Liver (tissue), 9 donors: Measurements from ENCODE around the gene TDRD7. TPM values are rescaled to one million over a fixed set of nuclear protein-coding genes. Genes with fewer than 3 reads are reported as not detected.
A peak's percentile ranks its signal among the peaks of the same experiment; 100 is the strongest.

ENCODE experiments used
- DNase-seq: peaks from one replicate; pipeline ENCODE4 v3.0.0-alpha.2; 2017; ENCODE audit warnings: low spot score
- H3K27ac ChIP-seq, 2 donors: one replicate each; pipeline ENCODE4 v1.7.0; 2013; ENCODE audit warnings: inconsistent platforms in 2 of 2, low read length in 2 of 2, control low read depth in 1 of 2, low read depth in 1 of 2, mild to moderate bottlenecking in 1 of 2
- H3K27me3 ChIP-seq, 4 donors: one replicate each; pipeline versions ENCODE4 v1.6.1 to v1.7.0; 2013; ENCODE audit warnings: low read length in 3 of 4, inconsistent platforms in 1 of 4, mild to moderate bottlenecking in 1 of 4, moderate library complexity in 1 of 4; ENCODE audit not compliant: control insufficient read depth in 4 of 4, insufficient read depth in 4 of 4
- H3K36me3 ChIP-seq, 4 donors: one replicate each; pipeline versions ENCODE4 v1.6.1 to v1.7.0; 2013; ENCODE audit warnings: low read length in 3 of 4, mild to moderate bottlenecking in 3 of 4, low read depth in 1 of 4, moderate library complexity in 1 of 4; ENCODE audit not compliant: control insufficient read depth in 4 of 4, insufficient read depth in 3 of 4
- H3K4me1 ChIP-seq, 4 donors: one replicate each; pipeline versions ENCODE4 v1.6.1 to v1.7.0; 2013; ENCODE audit warnings: low read length in 3 of 4, mild to moderate bottlenecking in 3 of 4, moderate library complexity in 1 of 4; ENCODE audit not compliant: control insufficient read depth in 4 of 4, insufficient read depth in 4 of 4
- H3K4me3 ChIP-seq, 3 donors: one replicate each; pipeline versions ENCODE4 v1.6.1 to v1.7.0; 2013; ENCODE audit warnings: low read length in 3 of 3, control low read depth in 1 of 3, low read depth in 1 of 3, mild to moderate bottlenecking in 1 of 3
- H3K9ac ChIP-seq, 2 donors: one replicate each; pipeline ENCODE4 v1.7.0; 2013; ENCODE audit warnings: low read length in 2 of 2, mild to moderate bottlenecking in 2 of 2, moderate library complexity in 2 of 2, control low read depth in 1 of 2, low read depth in 1 of 2
- H3K9me3 ChIP-seq, 4 donors: one replicate each; pipeline versions ENCODE4 v1.6.1 to v1.7.0; 2013; ENCODE audit warnings: low read length in 3 of 4; ENCODE audit not compliant: control insufficient read depth in 4 of 4
- FOXA1 ChIP-seq: IDR thresholded peaks from 2 replicates; pipeline ENCODE4 v1.6.1; 2016; ENCODE audit warnings: antibody characterized with exemption
- FOXA2 ChIP-seq: IDR thresholded peaks from 2 replicates; pipeline ENCODE4 v1.6.1; 2016; ENCODE audit warnings: antibody characterized with exemption
- GABPA ChIP-seq, 2 donors: IDR thresholded peaks in 1 of 2; conservative IDR thresholded peaks in 1 of 2; 2 replicates each; pipeline ENCODE4 v1.6.1; 2016; ENCODE audit warnings: antibody characterized with exemption in 2 of 2, mild to moderate bottlenecking in 1 of 2, moderate library complexity in 1 of 2
- HNF4G ChIP-seq: IDR thresholded peaks from 2 replicates; pipeline ENCODE4 v1.6.1; 2016; ENCODE audit warnings: antibody characterized with exemption
- JUND ChIP-seq, 2 donors: IDR thresholded peaks; 2 replicates each; pipeline ENCODE4 v1.6.1; 2016; ENCODE audit warnings: antibody characterized with exemption in 2 of 2
- TAF1 ChIP-seq: conservative IDR thresholded peaks from 2 replicates; pipeline ENCODE4 v1.6.1; 2016; ENCODE audit warnings: antibody characterized with exemption, mild to moderate bottlenecking
- YY1 ChIP-seq: IDR thresholded peaks from 2 replicates; pipeline ENCODE4 v1.6.1; 2016; ENCODE audit warnings: antibody characterized with exemption, mild to moderate bottlenecking
- WGBS: extraction: QIAGEN DNeasy Blood & Tissue Kit; methylation state at CpG from one replicate; pipeline ENCODE4 v1.1.7; 2013; 5-methylcytosine and 5-hydroxymethylcytosine counted together
- polyA plus RNA-seq, 2 donors: library from polyadenylated mRNA; stranded (reverse) in 1 of 2; unstranded in 1 of 2; fragments of 200-250 nt in 1 of 2; fragments of >200 nt in 1 of 2; fragmentation: Nextera tagmentation in 1 of 2; extraction: Ambion mirVana in 1 of 2; gene quantifications; one replicate each; pipeline versions ENCODE4 v1.2.1 to v1.2.3, GENCODE V29; 2013 to 2015
- total RNA-seq, 2 donors: library from RNA; depleted of rRNA; stranded (reverse); fragments of >200 nt; gene quantifications; one replicate each; pipeline ENCODE4 v1.2.3, GENCODE V29; 2014
- TF ChIP-seq, protein P1 (sequence below): IDR thresholded peaks from 2 replicates; pipeline ENCODE4 v1.6.1; 2016; ENCODE audit warnings: antibody characterized with exemption
- TF ChIP-seq, protein P2 (sequence below): IDR thresholded peaks from 2 replicates; pipeline ENCODE4 v1.6.1; 2016; ENCODE audit warnings: antibody characterized with exemption
- TF ChIP-seq, protein P3 (sequence below): IDR thresholded peaks from 2 replicates; pipeline ENCODE4 v1.6.1; 2016; ENCODE audit warnings: antibody characterized with exemption
- TF ChIP-seq, protein P4 (sequence below): fragments of 150-350 bp; IDR thresholded peaks from 2 replicates; pipeline ENCODE4 v1.5.1; 2017; ENCODE audit warnings: improper control_type of control experiment, low read depth, low read length; ENCODE audit not compliant: missing input control
- TF ChIP-seq, protein P5 (sequence below): IDR thresholded peaks from 2 replicates; pipeline ENCODE4 v1.6.1; 2016; ENCODE audit warnings: antibody characterized with exemption, mild to moderate bottlenecking
- donor health status: healthy.
- donor health status: healthy.
- donor health status: healthy.
- donor health status: healthy.
- donor health status: healthy.

Gene TDRD7
- total and polyA plus RNA-seq, 4 donors: 3.6 to 6.9 (median 5.4) TPM

DNA sequence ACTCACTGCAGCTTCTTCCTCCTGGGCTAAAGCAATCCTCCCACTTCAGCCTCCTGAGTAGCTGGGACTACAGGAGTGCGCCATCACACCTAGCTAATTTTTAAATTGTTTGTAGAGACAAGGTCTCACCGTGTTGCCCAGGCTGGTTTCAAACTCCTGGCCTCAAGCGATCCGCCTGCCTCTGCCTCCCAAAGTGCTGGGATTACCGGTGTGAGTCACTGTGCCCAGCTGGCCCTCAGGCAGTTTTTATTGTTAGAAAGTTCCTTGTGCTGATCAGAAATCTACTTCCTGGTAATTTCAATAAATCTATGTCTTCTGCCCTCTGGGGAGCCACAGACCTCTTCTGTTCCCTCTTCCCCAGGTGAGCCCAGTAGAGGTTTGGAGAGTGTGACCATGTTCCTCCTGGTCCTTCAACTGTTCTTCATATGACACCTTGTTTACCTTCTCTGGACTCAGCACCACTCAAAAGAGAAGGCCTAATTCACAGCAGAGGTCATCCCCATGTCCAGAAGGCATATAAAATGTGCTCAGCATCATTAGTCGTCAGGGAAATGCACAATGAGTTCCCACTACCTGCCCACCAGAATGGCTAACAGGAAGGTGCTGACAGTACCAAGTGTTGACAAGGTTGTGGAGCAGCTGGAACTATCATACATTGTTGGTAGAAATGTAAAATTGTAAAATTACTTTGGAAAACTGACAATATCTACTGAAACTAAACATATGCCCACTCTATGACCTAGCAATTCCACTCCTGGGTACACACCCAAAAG lies 99.9 kb downstream of the TDRD7 start:
- Histone ChIP-seq H3K4me3 (no peak overlapping the region), H3K36me3 (no peaks in the 10 kb centered on the region), H3K4me1 (no peaks in the 10 kb centered on the region), H3K27me3 (no peaks in the 10 kb centered on the region), H3K9me3 (no peaks in the 10 kb centered on the region), H3K27ac (no peak overlapping the region), H3K9ac (no peak overlapping the region)
- peak; percentile 14 for DNase-seq
- 90% methylated on average over 6 of the region's 6 CpGs for WGBS
- TF ChIP-seq, protein P1, sequence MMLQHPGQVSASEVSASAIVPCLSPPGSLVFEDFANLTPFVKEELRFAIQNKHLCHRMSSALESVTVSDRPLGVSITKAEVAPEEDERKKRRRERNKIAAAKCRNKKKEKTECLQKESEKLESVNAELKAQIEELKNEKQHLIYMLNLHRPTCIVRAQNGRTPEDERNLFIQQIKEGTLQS: no peak
- TF ChIP-seq TAF1 (no peak), YY1 (no peak), JUND (IDR thresholded peaks at IDR 0.05) (no peak), FOXA1 (no peak), FOXA2 (no peak), GABPA (IDR thresholded peaks at IDR 0.05 in 1 of 2, conservative IDR thresholded peaks at IDR 0.05 in 1 of 2) (no peak), HNF4G (no peak)
- TF ChIP-seq, protein P2, sequence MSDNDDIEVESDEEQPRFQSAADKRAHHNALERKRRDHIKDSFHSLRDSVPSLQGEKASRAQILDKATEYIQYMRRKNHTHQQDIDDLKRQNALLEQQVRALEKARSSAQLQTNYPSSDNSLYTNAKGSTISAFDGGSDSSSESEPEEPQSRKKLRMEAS: no peak
- TF ChIP-seq, protein P3, sequence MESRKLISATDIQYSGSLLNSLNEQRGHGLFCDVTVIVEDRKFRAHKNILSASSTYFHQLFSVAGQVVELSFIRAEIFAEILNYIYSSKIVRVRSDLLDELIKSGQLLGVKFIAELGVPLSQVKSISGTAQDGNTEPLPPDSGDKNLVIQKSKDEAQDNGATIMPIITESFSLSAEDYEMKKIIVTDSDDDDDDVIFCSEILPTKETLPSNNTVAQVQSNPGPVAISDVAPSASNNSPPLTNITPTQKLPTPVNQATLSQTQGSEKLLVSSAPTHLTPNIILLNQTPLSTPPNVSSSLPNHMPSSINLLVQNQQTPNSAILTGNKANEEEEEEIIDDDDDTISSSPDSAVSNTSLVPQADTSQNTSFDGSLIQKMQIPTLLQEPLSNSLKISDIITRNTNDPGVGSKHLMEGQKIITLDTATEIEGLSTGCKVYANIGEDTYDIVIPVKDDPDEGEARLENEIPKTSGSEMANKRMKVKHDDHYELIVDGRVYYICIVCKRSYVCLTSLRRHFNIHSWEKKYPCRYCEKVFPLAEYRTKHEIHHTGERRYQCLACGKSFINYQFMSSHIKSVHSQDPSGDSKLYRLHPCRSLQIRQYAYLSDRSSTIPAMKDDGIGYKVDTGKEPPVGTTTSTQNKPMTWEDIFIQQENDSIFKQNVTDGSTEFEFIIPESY: no peak
- TF ChIP-seq, protein P4, sequence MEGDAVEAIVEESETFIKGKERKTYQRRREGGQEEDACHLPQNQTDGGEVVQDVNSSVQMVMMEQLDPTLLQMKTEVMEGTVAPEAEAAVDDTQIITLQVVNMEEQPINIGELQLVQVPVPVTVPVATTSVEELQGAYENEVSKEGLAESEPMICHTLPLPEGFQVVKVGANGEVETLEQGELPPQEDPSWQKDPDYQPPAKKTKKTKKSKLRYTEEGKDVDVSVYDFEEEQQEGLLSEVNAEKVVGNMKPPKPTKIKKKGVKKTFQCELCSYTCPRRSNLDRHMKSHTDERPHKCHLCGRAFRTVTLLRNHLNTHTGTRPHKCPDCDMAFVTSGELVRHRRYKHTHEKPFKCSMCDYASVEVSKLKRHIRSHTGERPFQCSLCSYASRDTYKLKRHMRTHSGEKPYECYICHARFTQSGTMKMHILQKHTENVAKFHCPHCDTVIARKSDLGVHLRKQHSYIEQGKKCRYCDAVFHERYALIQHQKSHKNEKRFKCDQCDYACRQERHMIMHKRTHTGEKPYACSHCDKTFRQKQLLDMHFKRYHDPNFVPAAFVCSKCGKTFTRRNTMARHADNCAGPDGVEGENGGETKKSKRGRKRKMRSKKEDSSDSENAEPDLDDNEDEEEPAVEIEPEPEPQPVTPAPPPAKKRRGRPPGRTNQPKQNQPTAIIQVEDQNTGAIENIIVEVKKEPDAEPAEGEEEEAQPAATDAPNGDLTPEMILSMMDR: no peak
- TF ChIP-seq, protein P5, sequence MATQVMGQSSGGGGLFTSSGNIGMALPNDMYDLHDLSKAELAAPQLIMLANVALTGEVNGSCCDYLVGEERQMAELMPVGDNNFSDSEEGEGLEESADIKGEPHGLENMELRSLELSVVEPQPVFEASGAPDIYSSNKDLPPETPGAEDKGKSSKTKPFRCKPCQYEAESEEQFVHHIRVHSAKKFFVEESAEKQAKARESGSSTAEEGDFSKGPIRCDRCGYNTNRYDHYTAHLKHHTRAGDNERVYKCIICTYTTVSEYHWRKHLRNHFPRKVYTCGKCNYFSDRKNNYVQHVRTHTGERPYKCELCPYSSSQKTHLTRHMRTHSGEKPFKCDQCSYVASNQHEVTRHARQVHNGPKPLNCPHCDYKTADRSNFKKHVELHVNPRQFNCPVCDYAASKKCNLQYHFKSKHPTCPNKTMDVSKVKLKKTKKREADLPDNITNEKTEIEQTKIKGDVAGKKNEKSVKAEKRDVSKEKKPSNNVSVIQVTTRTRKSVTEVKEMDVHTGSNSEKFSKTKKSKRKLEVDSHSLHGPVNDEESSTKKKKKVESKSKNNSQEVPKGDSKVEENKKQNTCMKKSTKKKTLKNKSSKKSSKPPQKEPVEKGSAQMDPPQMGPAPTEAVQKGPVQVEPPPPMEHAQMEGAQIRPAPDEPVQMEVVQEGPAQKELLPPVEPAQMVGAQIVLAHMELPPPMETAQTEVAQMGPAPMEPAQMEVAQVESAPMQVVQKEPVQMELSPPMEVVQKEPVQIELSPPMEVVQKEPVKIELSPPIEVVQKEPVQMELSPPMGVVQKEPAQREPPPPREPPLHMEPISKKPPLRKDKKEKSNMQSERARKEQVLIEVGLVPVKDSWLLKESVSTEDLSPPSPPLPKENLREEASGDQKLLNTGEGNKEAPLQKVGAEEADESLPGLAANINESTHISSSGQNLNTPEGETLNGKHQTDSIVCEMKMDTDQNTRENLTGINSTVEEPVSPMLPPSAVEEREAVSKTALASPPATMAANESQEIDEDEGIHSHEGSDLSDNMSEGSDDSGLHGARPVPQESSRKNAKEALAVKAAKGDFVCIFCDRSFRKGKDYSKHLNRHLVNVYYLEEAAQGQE: no peak

DNA sequence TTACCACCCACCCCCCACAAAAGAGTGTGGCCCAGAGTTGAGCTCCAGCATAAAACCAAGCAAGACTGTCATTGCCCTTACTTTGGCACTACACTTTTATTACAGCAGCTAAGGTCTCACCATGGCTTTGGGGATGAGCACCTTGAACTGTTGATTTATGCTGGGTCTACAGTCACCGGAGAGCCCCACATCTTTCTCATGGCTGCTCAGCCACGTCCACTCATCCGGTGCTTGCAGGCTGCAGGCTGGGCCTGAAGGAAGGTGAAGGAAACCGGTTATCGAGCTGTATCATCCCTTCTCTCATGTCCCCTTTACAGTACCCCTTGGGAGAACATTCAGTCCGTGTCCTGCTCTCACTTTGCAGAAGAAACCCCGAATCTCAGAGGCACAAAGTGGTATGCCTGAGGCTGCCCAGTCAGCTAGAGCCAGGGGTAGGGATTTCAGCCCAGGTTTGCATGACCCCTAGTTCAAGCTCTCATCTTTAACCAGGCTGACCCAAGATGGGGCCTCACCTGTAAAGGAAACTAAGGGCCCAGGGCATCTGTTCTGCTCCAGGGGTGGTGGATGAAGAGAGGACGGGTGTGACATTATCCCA lies 101.2 kb downstream of the TDRD7 start:
- Histone ChIP-seq H3K9ac (no peak overlapping the region), H3K36me3 (no peaks in the 10 kb centered on the region), H3K4me3 (no peak overlapping the region), H3K4me1 (no peaks in the 10 kb centered on the region), H3K9me3 (no peaks in the 10 kb centered on the region), H3K27me3 (no peaks in the 10 kb centered on the region), H3K27ac (no peak overlapping the region)
- no peak for TF ChIP-seq JUND (IDR thresholded peaks at IDR 0.05)
- no peak for TF ChIP-seq FOXA1
- TF ChIP-seq FOXA2: no peak
- TF ChIP-seq GABPA (IDR thresholded peaks at IDR 0.05 in 1 of 2, conservative IDR thresholded peaks at IDR 0.05 in 1 of 2): no peak
- 85% methylated on average over 8 of the region's 8 CpGs for WGBS
- DNase-seq: peak; percentile 28
